ENCODE results near the gene ZBTB25. TPM values are rescaled to one million over a fixed set of nuclear protein-coding genes. Genes with fewer than 3 reads are reported as not detected.

Gene ZBTB25
- total RNA-seq, 1 donor from 2014 or later: 17.1 TPM

GRCh38 chr14:64493455-64493854 is 10.2 kb downstream of the ZBTB25 start:
- DNase-seq: no peak
- intact Hi-C loops (cut with micrococcal nuclease): no loop called here

GRCh38 chr14:64491637-64492036 is 12.0 kb downstream of the ZBTB25 start:
- DNase-seq (no peak), ATAC-seq (peak; percentile 53)
- intact Hi-C loops (cut with micrococcal nuclease): no loop called here

More at GRCh38 chr14:64493455-64493854, 10.2 kb downstream of the ZBTB25 start:
- no peak for ATAC-seq

DNA sequence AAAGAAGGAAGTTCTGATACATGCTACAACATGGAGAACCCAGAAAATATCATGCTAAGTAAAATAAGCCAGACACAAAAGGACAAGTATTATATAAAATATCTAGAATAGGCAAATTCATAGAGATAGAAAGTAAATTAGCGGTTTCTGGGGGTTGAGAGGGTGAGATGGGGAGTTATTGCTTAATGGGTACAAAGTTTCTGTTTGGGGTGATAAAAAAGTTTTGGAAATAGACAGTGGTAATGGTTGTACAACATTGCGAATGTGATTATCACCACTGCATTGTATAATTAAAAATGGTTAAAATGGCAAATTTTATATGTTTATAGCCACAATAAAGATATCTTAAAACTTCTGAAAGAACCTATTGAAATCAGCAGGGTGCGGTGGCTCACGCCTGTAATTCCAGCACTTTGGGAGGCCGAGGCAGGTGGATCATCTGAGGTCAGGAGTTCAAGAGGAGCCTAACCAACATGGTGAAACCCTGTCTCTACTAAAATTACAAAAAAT is 15.0 kb downstream of the ZBTB25 start:
- intact Hi-C loops (cut with micrococcal nuclease): no loop called here
- ATAC-seq (no peak), DNase-seq (no peak)

DNA sequence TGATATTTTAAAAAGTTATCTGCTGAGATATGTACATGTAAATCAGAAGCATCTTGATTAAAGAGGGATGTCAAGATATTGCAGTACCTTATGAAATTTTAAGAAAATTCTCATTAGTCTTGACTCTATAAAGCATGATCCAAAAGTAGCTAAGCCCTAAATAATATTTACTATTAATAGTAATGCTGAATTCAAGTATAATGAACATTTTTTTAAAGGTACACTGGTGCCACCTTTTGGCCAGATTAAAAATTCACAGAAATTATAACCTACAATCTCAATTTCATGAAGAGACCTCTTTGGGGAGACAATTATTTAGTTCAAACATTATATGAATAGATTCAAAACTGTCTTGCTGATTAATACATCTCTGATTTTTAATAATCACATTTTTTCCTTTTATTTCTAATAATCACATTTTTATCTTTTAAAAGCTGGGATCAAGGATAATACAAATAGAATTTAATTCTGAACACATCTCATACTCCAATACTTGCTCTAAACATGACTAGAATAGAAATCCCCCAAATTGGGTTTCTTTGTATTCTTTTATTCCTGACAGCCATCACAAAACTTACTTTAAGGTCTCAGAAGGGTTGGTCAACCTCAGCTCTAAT is 24.9 kb downstream of the ZBTB25 start:
- ATAC-seq (no peak), DNase-seq (no peak)
- intact Hi-C loops (cut with micrococcal nuclease): no loop called here

GRCh38 chr14:64476438-64476837 is 27.2 kb downstream of the ZBTB25 start:
- ATAC-seq (no peak), DNase-seq (no peak)
- intact Hi-C loops (cut with micrococcal nuclease): no loop called here

- intact Hi-C loops (cut with micrococcal nuclease): no loop called here
- ATAC-seq (no peak), DNase-seq (no peak)
Measured at GRCh38 chr14:64475585-64476273, 27.9 kb downstream of the ZBTB25 start.

DNA sequence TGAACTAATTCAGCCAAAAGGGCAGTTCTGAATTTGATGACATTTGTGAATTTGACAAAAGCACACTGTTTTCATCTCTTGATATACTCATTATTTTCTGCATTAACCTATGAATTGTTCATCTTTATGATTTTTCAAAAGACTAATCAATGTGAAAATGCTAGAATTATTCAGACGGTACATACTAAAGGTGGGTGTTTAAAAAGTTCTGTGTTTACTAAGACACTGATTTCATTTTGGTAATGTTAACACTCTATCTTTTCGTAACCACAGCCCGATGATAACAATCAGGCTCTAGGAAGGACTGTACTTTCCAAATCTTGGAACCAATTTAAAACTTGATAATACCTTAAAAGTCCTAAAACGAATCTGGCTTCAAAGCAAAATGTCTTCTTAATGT is 28.9 kb downstream of the ZBTB25 start:
- DNase-seq (no peak), ATAC-seq (no peak)
- intact Hi-C loops (cut with micrococcal nuclease): no loop called here

DNA sequence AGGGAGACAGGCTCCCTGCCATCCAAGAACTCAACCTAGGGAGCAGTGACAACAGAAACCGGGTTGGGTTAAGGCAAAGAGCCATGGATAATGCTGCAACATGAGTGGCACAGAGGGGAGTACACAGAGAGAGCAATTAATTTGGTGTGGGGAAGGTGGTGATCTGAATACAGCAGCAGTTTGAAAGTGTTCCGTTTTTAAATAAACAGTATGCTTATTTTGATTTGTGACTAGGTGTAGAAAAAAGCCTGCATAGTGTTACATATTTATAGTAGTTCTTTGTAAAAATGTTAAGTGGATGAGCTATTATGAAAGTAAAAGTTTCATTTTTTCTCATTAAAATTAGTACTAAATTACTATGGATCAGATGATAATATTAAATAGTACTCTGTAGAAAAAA is 29.6 kb downstream of the ZBTB25 start:
- intact Hi-C loops (cut with micrococcal nuclease): no loop called here
- ATAC-seq (no peak), DNase-seq (no peak)

DNA sequence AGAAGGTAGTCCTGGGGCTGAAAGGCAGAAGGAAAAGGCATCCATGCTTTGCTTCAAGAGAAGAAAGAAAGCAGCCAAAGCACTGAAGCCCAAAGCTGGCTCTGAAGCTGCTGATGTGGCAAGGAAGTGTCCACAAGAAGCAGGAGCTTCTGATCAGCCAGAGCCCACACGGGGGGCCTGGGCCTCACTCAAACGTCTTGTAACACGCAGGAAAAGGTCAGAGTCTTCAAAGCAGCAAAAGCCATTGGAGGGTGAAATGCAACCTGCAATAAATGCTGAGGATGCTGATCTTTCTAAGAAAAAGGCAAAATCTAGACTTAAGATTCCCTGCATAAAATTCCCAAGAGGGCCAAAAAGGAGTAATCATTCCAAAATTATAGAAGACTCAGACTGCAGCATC is 35.2 kb downstream of the ZBTB25 start:
- ATAC-seq: no peak
- intact Hi-C loops (cut with micrococcal nuclease): no loop called here
- DNase-seq: no peak

DNA sequence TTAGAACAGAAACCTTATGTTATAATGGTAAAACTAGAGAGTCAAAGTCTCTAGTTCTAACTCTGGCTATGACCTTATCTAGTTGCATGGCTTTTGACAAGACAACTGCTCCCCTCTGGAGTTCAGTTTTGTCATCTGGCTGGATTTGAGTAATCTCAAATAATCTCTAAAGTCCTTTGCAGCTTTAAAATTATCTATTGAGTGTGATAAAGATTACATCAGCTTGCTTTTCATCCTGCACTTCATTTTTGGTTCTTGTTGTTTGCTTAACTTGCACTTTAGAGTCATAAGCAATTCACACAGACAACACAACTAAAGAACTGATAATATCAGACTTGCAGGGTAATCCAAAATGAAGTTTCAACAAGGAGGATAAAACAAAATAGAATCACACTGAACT is 36.1 kb downstream of the ZBTB25 start:
- intact Hi-C loops (cut with micrococcal nuclease): no loop called here
- DNase-seq: no peak
- no peak for ATAC-seq

GRCh38 chr14:64467101-64467500 is 36.5 kb downstream of the ZBTB25 start:
- ATAC-seq: no peak
- intact Hi-C loops (cut with micrococcal nuclease): no loop called here
- no peak for DNase-seq

- DNase-seq (no peak), ATAC-seq (peak; percentile 54)
- intact Hi-C loops (cut with micrococcal nuclease): no loop called here
Measured at GRCh38 chr14:64465831-64466554, 37.6 kb downstream of the ZBTB25 start.

DNA sequence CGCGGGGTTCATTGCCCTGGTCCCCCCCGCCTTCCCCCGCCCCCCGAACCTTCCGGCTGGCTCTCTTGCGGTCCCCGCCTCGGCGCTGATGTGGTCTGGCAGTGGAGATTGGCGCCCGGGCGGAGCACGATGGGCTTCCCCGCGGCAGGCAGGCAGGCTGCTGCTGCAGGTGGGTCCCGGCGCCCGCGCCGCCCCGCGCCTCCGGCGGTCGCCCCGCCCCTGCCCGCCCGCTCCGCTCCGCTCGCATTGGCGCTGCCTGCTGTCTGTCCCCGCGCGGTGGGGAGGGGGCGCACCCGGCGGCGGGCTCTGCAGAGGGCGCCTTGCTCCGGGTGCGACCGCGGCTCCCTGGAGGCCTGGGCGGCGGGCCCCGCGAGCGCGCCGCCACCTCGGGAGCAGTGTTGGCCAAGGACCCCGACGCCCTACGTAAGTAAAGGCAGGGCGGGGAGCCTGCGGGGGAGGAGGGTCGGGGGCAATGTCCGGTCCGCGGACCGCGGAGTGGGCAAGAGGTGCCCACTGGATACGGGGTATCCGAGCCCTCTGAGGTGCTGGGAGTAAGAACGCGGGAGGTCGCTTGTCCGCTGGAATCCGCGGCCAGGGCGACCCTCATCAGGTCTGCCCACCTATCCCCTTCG is 38.3 kb downstream of the ZBTB25 start, which contains the start of gene AKAP5:
Gene AKAP5, plus strand, starts transcription at position 309 of the 632 bp plus-strand sequence. CDS start 2,896 bp downstream, outside the sequence.
- DNase-seq (peak; percentile 77), ATAC-seq (peak; percentile 97)
- intact Hi-C loops (cut with micrococcal nuclease): no loop called here

GRCh38 chr14:64464651-64465050 is 39.0 kb downstream of the ZBTB25 start:
- intact Hi-C loops (cut with micrococcal nuclease): no loop called here
- ATAC-seq (no peak), DNase-seq (no peak)

DNA sequence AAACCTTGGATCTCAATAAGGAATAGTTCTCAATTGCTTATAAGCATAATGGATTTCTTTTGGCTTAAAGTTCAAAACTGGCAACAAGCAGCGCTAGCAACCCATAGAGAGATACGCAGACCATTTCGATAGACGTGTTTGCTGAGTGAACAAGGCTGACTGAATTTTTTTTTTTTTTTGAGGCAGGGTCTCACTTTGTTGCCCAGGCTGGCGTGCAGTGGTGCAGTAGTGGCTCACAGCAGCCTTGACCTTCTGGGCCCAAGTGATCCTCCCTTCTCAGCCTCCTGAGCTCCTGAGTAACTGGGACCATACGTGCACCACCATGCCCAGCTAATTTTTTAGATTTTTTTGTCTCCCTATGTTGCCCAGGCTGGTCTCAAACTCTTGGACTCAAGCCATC is 39.8 kb downstream of the ZBTB25 start:
- intact Hi-C loops (cut with micrococcal nuclease): no loop called here
- ATAC-seq (no peak), DNase-seq (no peak)

- DNase-seq: no peak
- intact Hi-C loops (cut with micrococcal nuclease): no loop called here
- ATAC-seq: no peak
Measured at GRCh38 chr14:64463195-64463594, 40.4 kb downstream of the ZBTB25 start.

GRCh38 chr14:64461221-64461620 is 42.4 kb downstream of the ZBTB25 start:
- intact Hi-C loops (cut with micrococcal nuclease): no loop called here
- ATAC-seq (no peak), DNase-seq (no peak)

DNA sequence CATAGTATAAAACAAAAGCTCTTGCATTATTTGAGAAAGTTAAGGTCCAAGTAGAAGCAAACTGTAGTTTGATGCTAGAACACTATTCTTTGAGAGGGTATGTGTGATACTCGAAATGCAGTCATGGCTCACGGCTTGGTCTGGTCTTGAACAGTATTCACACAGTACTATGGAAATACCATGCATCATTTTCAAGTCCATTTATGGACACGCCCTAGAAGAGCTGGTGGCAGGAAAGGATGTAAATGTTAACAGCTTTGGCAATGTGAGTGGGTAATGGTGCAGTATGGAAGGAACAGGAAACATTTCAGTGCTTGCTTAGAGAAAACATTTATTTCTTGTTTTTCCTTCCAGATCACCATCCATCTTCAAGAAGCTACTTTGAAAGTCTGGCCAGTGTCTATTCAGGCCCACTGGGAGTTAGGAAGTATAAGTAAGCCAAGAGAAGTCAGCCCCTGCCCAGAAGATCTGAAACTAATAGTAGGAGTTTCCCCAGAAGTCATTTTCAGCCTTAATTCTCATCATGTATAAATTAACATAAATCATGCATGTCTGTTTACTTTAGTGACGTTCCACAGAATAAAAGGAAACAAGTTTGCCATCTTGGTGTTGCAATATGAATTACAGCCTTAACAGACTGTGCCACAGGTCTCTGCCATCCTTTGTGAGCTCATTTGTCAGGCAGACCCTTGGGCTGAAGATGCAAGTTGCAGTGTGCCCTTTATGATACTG is 44.1 kb downstream of the ZBTB25 start:
- ATAC-seq (no peak), DNase-seq (no peak)
- intact Hi-C loops (cut with micrococcal nuclease): no loop called here

DNA sequence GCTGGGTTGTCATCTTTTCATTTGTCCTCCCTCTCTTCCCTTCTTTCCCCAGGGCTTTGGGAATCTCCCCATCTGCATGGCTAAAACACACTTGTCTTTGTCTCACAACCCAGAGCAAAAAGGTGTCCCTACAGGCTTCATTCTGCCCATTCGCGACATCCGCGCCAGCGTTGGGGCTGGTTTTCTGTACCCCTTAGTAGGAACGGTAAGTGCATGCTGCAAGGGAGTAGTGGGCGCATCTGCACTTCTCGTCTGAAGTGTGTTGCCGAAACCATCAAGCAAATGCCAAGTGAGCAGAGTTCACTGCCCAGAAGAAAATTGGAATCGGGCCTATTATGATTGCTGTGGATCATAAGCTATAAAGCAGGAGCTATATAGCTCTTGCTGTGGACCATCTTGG is 49.0 kb downstream of the ZBTB25 start:
- no peak for ATAC-seq
- intact Hi-C loops (cut with micrococcal nuclease): no loop called here
- no peak for DNase-seq

Measured in left ventricle myocardium superior (tissue), 1 donor.